ENCODE results near the gene MYO15A. TPM values are rescaled to one million over a fixed set of nuclear protein-coding genes. Genes with fewer than 3 reads are reported as not detected.

MYO15A gene
- total and polyA plus RNA-seq, 4 experiments from 2014 or later = 0.14 to 2.2 (median 1.0) TPM

DNA sequence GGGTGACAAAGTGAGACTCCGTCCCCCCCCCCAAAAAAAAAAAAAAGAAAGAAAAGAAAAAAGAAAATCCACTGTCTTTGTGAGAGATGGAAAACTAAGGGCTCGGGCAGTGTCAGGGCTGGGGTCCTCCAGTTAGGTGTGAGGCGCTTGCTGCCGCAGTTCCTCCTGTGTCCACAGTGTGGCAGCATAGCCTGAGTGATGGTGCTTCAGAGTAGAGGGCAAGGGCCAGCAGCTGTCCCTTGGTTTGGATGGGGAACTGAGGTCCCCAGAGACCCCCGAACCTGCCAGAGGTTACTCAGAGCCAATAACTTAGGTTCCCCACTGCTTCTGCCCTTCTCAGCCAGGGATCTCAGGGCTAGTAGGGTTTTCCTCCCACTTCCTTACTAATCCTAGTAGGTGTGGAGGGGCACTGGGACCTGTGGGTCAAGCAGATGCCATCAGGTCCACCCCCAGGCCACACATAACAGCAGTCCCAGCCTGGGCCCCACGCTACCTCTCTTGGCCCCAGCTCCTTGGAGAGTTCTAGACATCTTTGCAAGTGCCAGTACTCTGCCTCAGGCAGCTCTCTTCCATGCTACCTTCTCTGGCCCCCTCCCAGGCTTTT lies 109.0 kb downstream of the MYO15A start:
- DNase-seq = peak; percentile 55 to 73 (median 63)
- peaks cover 0 to 4% (median under 1%) of the 10 kb centered on the region in 4 donors for H3K4me1 Mint-ChIP-seq
- H3K27me3 Mint-ChIP-seq = no peaks in the 10 kb centered on the region
- ChIA-PET POLR2A (ENCODE audit: partially characterized antibody) (interaction anchor here (3.1 kb wide), 1 partner anchor 34 kb away, joined by 14 read pairs; the partner anchor contains the start of gene ALKBH5), CTCF (ENCODE audit: partially characterized antibody) (interaction anchor here (0.9 to 2.2 kb wide), 4 partner anchors 11 to 75 kb away, joined by 3 to 5 read pairs (median 4); no protein-coding TSS in a partner anchor)
- no peak overlapping the region for H3K4me3 Mint-ChIP-seq
- Histone ChIP-seq H3K27ac (ENCODE audit: low read depth, low read length) (no peak overlapping the region), H3K4me1 (ENCODE audit: insufficient read depth, low read length) (no peaks in the 10 kb centered on the region), H3K36me3 (ENCODE audit: insufficient read depth, low read length) (no peaks in the 10 kb centered on the region), H3K4me3 (ENCODE audit: low read length in 2 of 2) (no peak overlapping the region), H3K9me3 (ENCODE audit: control insufficient read depth in 1 of 2, low read length in 2 of 2) (no peaks in the 10 kb centered on the region), H3K27me3 (ENCODE audit: insufficient read depth, low read length) (no peaks in the 10 kb centered on the region)
- intact Hi-C loops (cut with micrococcal nuclease) = no loop called here
- peak overlapping the region in 1 of 7 donors; percentile 26 for H3K27ac Mint-ChIP-seq
- peaks cover 0 to 2% (median 0%) of the 10 kb centered on the region in 8 donors for H3K9me3 Mint-ChIP-seq
- H3K36me3 Mint-ChIP-seq = peaks cover 0 to 2% of the 10 kb centered on the region in 2 donors

DNA sequence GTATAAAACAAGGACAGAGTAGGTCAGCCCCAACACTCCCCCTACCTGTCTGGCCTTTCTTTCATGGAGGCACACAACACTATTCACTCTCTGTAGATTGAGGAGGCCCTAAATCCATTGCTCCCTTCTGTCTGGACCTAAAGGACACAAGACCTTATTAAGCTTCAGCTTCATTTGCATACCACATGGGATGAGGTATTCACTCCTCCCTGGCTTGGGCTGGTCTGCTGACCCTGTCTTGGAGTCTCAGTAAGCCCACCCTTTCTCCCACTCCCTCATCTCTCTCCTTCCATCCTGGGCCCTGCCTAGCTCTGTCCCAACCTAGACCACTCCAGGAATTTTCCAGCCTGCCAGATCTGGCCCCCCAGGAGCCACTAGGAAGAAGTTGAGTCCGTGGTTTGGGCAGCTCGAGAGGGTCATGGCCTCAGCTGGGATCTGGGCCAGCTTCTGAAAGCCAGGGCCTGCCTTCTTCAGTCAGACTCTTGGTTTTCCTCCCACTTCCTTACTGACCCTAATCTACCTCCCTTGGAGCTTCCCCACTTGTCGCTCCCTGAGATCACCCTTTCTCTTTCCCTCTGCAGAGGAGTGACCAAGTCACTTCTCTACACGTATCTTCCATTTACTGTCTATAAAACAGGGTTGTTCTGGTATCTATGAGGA lies 110.3 kb downstream of the MYO15A start:
- Histone ChIP-seq H3K27me3 (ENCODE audit: insufficient read depth, low read length) (no peaks in the 10 kb centered on the region), H3K36me3 (ENCODE audit: insufficient read depth, low read length) (no peaks in the 10 kb centered on the region), H3K9me3 (ENCODE audit: control insufficient read depth in 1 of 2, low read length in 2 of 2) (no peaks in the 10 kb centered on the region), H3K27ac (ENCODE audit: low read depth, low read length) (no peak overlapping the region), H3K4me1 (ENCODE audit: insufficient read depth, low read length) (no peaks in the 10 kb centered on the region), H3K4me3 (ENCODE audit: low read length in 2 of 2) (no peak overlapping the region)
- Mint-ChIP-seq H3K4me3 (no peak overlapping the region), H3K36me3 (no peaks in the 10 kb centered on the region), H3K27me3 (no peaks in the 10 kb centered on the region), H3K27ac (peak overlapping the region in 3 of 7 donors; percentile 24 to 66 (median 31)), H3K9me3 (peaks cover 0 to 2% (median 0%) of the 10 kb centered on the region in 8 donors), H3K4me1 (peaks cover 0 to 8% (median under 1%) of the 10 kb centered on the region in 4 donors)
- intact Hi-C loops (cut with micrococcal nuclease) = no loop called here
- CTCF ChIA-PET (ENCODE audit: partially characterized antibody) = no interaction called here
- POLR2A ChIA-PET (ENCODE audit: partially characterized antibody) = interaction anchor here (3.1 kb wide), 1 partner anchor 36 kb away, joined by 14 read pairs; the partner anchor contains the start of gene ALKBH5
- DNase-seq = no peak

DNA sequence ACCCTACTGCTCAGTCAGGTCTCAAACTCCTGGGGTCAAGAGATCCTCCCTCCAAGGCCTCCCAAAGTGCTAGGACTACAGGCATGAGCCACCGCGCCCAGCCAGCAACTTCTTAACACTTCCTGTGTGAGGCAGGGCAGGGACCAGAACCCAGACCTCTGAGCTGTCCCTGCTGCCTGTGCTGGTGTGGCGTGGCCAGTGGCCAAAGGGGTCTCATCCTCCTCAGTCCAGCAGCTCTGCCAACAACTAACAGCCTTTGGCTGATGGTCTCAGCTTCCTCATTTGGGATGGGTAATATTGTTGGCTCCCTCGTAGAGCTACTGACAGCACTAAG lies 115.5 kb downstream of the MYO15A start:
- Mint-ChIP-seq H3K27me3 (no peaks in the 10 kb centered on the region), H3K4me3 (no peak overlapping the region), H3K4me1 (peaks cover 15 to 39% (median 21%) of the 10 kb centered on the region in 4 donors), H3K9me3 (peaks cover 0 to 2% (median 0%) of the 10 kb centered on the region in 8 donors), H3K27ac (no peak overlapping the region), H3K36me3 (no peaks in the 10 kb centered on the region)
- Histone ChIP-seq H3K9me3 (ENCODE audit: control insufficient read depth in 1 of 2, low read length in 2 of 2) (no peaks in the 10 kb centered on the region), H3K4me3 (ENCODE audit: low read length in 2 of 2) (no peak overlapping the region), H3K27me3 (ENCODE audit: insufficient read depth, low read length) (no peaks in the 10 kb centered on the region), H3K27ac (ENCODE audit: low read depth, low read length) (no peak overlapping the region), H3K4me1 (ENCODE audit: insufficient read depth, low read length) (peaks cover 28% of the 10 kb centered on the region), H3K36me3 (ENCODE audit: insufficient read depth, low read length) (no peaks in the 10 kb centered on the region)
- DNase-seq = no peak
- POLR2A ChIA-PET (ENCODE audit: partially characterized antibody) = interaction anchor here (2.5 kb wide), 1 partner anchor 40 kb away, joined by 9 read pairs; the partner anchor contains the start of gene ALKBH5
- CTCF ChIA-PET (ENCODE audit: partially characterized antibody) = interaction anchor here (0.8 to 0.9 kb wide), 2 partner anchors 24 to 41 kb away, joined by 3 read pairs; partner anchors contain the start of gene ALKBH5
- intact Hi-C loops (cut with micrococcal nuclease) = no loop called here

DNA sequence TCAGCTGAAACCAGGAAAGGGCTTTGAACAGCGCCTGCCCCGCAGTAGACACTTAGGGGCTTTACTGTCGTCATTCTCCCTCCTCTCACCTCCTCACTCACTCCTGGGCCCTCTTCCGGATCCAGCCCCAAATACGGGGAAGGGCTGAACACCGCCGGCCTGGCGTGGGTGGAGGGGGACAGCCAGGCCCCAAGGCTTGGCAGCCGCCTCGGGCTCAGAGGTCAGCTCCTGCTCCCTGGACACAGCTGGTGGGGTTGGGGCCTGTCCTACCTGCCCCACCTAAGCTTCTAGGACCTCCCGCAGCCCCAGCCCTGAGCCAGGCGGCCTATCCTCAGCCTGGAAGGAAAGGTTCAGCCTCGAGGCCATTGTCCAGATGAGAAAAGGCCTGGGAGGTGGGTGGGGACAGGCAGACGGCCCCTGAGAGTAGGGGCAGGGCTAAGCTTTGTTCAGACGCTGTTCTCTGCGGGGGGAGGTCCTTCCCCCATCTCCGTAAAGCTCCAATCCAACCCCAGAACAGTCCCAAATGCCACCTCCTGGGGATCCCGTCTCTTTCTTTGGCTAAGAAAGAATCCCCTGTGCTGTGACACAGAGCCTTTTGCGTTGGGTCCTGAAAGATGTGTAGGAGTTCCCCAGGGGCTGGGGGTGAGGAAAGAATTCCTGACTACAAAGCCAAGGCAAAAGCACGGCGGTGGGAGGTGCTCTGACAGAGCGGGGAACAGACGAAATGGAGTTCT lies 116.0 kb downstream of the MYO15A start:
- H3K27ac ChIP-seq (ENCODE audit: low read depth, low read length) = peak overlapping the region; percentile 15
- ChIA-PET POLR2A (ENCODE audit: partially characterized antibody) (interaction anchor here (0.7 to 2.5 kb wide), 3 partner anchors 10 to 67 kb away, joined by 3 to 9 read pairs (median 3); partner anchors contain the start of gene ALKBH5), CTCF (ENCODE audit: partially characterized antibody) (interaction anchor here (0.8 kb wide), 1 partner anchor 42 kb away, joined by 3 read pairs; the partner anchor contains the start of gene ALKBH5)
- intact Hi-C loops (cut with micrococcal nuclease) = loop anchor here (1.0 kb wide), 3 partner anchors 36 to 91 kb away; partner anchors contain the start of genes ALKBH5, MIEF2 and SMCR8
- peaks cover 15 to 39% (median 21%) of the 10 kb centered on the region in 4 donors for H3K4me1 Mint-ChIP-seq
- peak overlapping the region in 7 of 8 donors; percentile 41 to 71 (median 65) for H3K4me3 Mint-ChIP-seq
- H3K36me3 Mint-ChIP-seq = no peaks in the 10 kb centered on the region
- no peaks in the 10 kb centered on the region for H3K9me3 Mint-ChIP-seq
- peak overlapping the region in 3 of 7 donors; percentile 59 to 92 (median 82) for H3K27ac Mint-ChIP-seq
- no peaks in the 10 kb centered on the region for H3K9me3 ChIP-seq (ENCODE audit: control insufficient read depth in 1 of 2, low read length in 2 of 2)
- no peaks in the 10 kb centered on the region for H3K27me3 Mint-ChIP-seq
- H3K27me3 ChIP-seq (ENCODE audit: insufficient read depth, low read length) = no peaks in the 10 kb centered on the region
- no peak for DNase-seq
- no peaks in the 10 kb centered on the region for H3K36me3 ChIP-seq (ENCODE audit: insufficient read depth, low read length)
- peaks cover 28% of the 10 kb centered on the region for H3K4me1 ChIP-seq (ENCODE audit: insufficient read depth, low read length)
- no peak overlapping the region for H3K4me3 ChIP-seq (ENCODE audit: low read length in 2 of 2)

DNA sequence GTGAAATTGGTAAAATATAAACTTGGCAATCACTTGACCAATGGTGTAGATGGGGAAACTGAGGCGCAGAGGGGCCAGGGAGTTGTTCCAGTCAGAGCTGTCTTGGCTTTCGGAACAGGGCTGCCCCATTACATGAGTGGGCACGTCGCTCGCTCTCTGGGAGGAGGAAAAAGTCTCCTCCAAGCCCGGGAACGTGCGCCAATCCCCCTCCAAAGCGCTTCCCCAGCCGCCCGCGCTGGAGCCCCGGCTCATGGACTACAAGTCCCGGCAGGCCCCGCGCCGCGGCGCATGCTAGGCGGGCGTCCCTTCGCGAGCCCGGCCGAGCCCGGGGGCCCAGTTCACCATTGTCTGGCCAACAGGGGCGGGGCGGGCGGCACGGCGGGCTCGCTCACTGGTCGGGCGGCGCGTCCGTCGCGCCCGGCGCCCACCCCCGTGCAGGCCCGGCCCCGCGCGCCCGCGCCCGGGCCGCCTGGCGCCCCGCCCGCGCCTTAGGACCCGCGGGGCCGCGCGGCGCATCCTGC lies 116.6 kb downstream of the MYO15A start, which contains the start of gene LLGL1:
Gene LLGL1, plus strand, starts transcription at position 515 of the 521 bp plus-strand sequence. CDS start 48 bp downstream, outside the sequence.
- Histone ChIP-seq H3K27ac (ENCODE audit: low read depth, low read length) (peak within 1 kb of the TSS; percentile 42), H3K4me3 (ENCODE audit: low read length in 2 of 2) (peak within 1 kb of the TSS; percentile 59 to 78), H3K9me3 (ENCODE audit: control insufficient read depth in 1 of 2, low read length in 2 of 2) (no peaks in the 10 kb centered on the region), H3K27me3 (ENCODE audit: insufficient read depth, low read length) (no peaks in the 10 kb centered on the region), H3K4me1 (ENCODE audit: insufficient read depth, low read length) (peaks cover 28% of the 10 kb centered on the region), H3K36me3 (ENCODE audit: insufficient read depth, low read length) (no peaks in the 10 kb centered on the region)
- H3K27ac Mint-ChIP-seq = peak within 1 kb of the TSS; percentile 82 to 99 (median 94)
- DNase-seq = peak; percentile 94 to 96 (median 96)
- H3K4me3 Mint-ChIP-seq = peak within 1 kb of the TSS; percentile 89 to 99 (median 96)
- peaks cover 15 to 39% (median 21%) of the 10 kb centered on the region in 4 donors for H3K4me1 Mint-ChIP-seq
- intact Hi-C loops (cut with micrococcal nuclease) = loop anchor here (1.0 kb wide), 3 partner anchors 35 to 90 kb away; partner anchors contain the start of genes ALKBH5, MIEF2 and SMCR8
- ChIA-PET POLR2A (ENCODE audit: partially characterized antibody) (interaction anchor here (0.7 to 2.5 kb wide), 6 partner anchors 9 to 67 kb away, joined by 3 to 9 read pairs (median 3); partner anchors contain the start of gene ALKBH5), CTCF (ENCODE audit: partially characterized antibody) (no interaction called here)
- no peaks in the 10 kb centered on the region for H3K9me3 Mint-ChIP-seq
- H3K27me3 Mint-ChIP-seq = no peaks in the 10 kb centered on the region
- no peaks in the 10 kb centered on the region for H3K36me3 Mint-ChIP-seq

DNA sequence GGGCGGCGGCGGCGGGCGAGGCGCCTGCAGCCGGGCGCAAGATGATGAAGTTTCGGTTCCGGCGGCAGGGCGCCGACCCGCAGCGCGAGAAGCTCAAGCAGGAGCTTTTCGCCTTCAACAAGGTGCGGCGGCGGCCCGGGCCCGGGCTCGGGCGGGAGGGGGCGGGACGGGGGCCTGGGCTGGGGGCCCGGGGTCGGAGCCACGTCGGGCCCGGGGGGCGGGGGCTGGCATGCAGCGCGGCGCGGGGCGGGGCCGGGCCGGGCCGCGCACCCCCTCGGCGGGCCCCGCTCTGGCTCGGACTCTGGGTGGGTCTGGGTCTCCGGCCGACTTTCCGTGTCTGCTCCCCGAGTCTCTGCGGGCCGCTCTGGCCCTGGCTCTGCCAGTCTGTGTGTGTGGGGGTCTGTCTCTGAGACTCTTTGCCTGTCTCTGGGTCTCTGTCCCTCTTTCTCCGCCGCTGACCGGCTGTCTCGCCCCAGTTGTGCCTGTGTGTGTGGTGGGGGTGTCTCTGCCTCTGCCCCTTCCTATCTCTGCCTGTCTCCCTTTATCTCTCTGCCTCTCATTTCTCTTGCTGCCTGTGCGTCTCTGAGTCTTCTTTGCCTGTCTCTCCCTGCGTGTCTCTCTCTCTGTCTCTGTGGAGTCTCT lies 117.2 kb downstream of the MYO15A start:
- peak overlapping the region; percentile 42 for H3K27ac ChIP-seq (ENCODE audit: low read depth, low read length)
- H3K4me3 Mint-ChIP-seq = peak overlapping the region; percentile 89 to 99 (median 96)
- H3K27me3 Mint-ChIP-seq = no peaks in the 10 kb centered on the region
- peak overlapping the region; percentile 32 to 99 (median 94) for H3K27ac Mint-ChIP-seq
- H3K36me3 ChIP-seq (ENCODE audit: insufficient read depth, low read length) = no peaks in the 10 kb centered on the region
- peaks cover 28% of the 10 kb centered on the region for H3K4me1 ChIP-seq (ENCODE audit: insufficient read depth, low read length)
- H3K9me3 ChIP-seq (ENCODE audit: control insufficient read depth in 1 of 2, low read length in 2 of 2) = no peaks in the 10 kb centered on the region
- H3K4me3 ChIP-seq (ENCODE audit: low read length in 2 of 2) = peak overlapping the region; percentile 59 to 78
- peak in 1 of 5 donors; percentile 16 for DNase-seq
- ChIA-PET CTCF (ENCODE audit: partially characterized antibody) (no interaction called here), POLR2A (ENCODE audit: partially characterized antibody) (interaction anchor here (1.0 to 2.5 kb wide), 5 partner anchors 9 to 42 kb away, joined by 3 to 9 read pairs (median 3); partner anchors contain the start of gene ALKBH5)
- H3K36me3 Mint-ChIP-seq = no peaks in the 10 kb centered on the region
- H3K4me1 Mint-ChIP-seq = peaks cover 15 to 39% (median 21%) of the 10 kb centered on the region in 4 donors
- intact Hi-C loops (cut with micrococcal nuclease) = loop anchor here (1.0 kb wide), 3 partner anchors 35 to 90 kb away; partner anchors contain the start of genes ALKBH5, MIEF2 and SMCR8
- no peaks in the 10 kb centered on the region for H3K9me3 Mint-ChIP-seq
- H3K27me3 ChIP-seq (ENCODE audit: insufficient read depth, low read length) = no peaks in the 10 kb centered on the region
